Stimulated activated CD8-positive, alpha-beta memory T cell treated with anti-CD3 and anti-CD28 coated beads, Interleukin-15, amount 100 ng/mL, for 48 hours (primary cell): ENCODE measurements around the gene NHSL2.

Experiments
- DNase-seq, 2 donors: peaks; one replicate each; pipeline ENCODE4 v3.0.0-alpha.2; 2020; ENCODE audit warnings: low read depth in 2 of 2

NHSL2 gene

GRCh38 chrX:72071213-72071612 is 160.6 kb downstream of the NHSL2 start:
- no peak for DNase-seq

GRCh38 chrX:72073633-72074032 is 163.0 kb downstream of the NHSL2 start:
- no peak for DNase-seq

- no peak for DNase-seq
Observed at GRCh38 chrX:72078411-72078810, 167.8 kb downstream of the NHSL2 start.

- no peak for DNase-seq
Observed at GRCh38 chrX:72079607-72080006, 169.0 kb downstream of the NHSL2 start.

GRCh38 chrX:72080150-72080549 is 169.5 kb downstream of the NHSL2 start:
- no peak for DNase-seq

- DNase-seq, result no peak
Observed at GRCh38 chrX:72080800-72081199, 170.2 kb downstream of the NHSL2 start.

GRCh38 chrX:72081605-72082320 is 171.1 kb downstream of the NHSL2 start:
- DNase-seq, result no peak

- no peak for DNase-seq
Observed at GRCh38 chrX:72083291-72083690, 172.6 kb downstream of the NHSL2 start.

- no peak for DNase-seq
Observed at GRCh38 chrX:72084114-72084513, 173.5 kb downstream of the NHSL2 start.

- DNase-seq, result no peak
Observed at GRCh38 chrX:72086995-72087394, 176.3 kb downstream of the NHSL2 start.

GRCh38 chrX:72088761-72089160 is 178.1 kb downstream of the NHSL2 start:
- DNase-seq, result no peak

GRCh38 chrX:72089254-72089653 is 178.6 kb downstream of the NHSL2 start:
- DNase-seq, result no peak

GRCh38 chrX:72094894-72095293 is 184.2 kb downstream of the NHSL2 start:
- no peak for DNase-seq

- DNase-seq, result no peak
Observed at GRCh38 chrX:72095370-72095769, 184.7 kb downstream of the NHSL2 start.

GRCh38 chrX:72097098-72097497 is 186.5 kb downstream of the NHSL2 start:
- DNase-seq, result no peak

- DNase-seq, result no peak
Observed at GRCh38 chrX:72100051-72100755, 189.6 kb downstream of the NHSL2 start.

GRCh38 chrX:72100824-72101351 is 190.2 kb downstream of the NHSL2 start:
- DNase-seq, result peak; percentile 56 to 62

- DNase-seq, result no peak
Observed at GRCh38 chrX:72101597-72102037, 191.0 kb downstream of the NHSL2 start.

- DNase-seq, result no peak
Observed at GRCh38 chrX:72102126-72102525, 191.5 kb downstream of the NHSL2 start.

GRCh38 chrX:72102760-72103159 is 192.1 kb downstream of the NHSL2 start:
- DNase-seq, result no peak

- DNase-seq, result peak in 1 of 2 donors; percentile 26
Observed at GRCh38 chrX:72105436-72105835, 194.8 kb downstream of the NHSL2 start.

GRCh38 chrX:72107320-72107719 is 196.7 kb downstream of the NHSL2 start:
- no peak for DNase-seq
